ENCODE measurements around the gene DACH1.

- TF ChIP-seq CTCF (IDR thresholded peaks at IDR 0.05; ENCODE audit: insufficient read depth, low read depth, low read length) (no peak), EZH2 (IDR thresholded peaks at IDR 0.05; ENCODE audit: insufficient read depth, low read length) (no peak)
These were observed 39.8 kb downstream of the DACH1 start for GRCh38 chr13:71827241-71827640.
